Measurements from ENCODE around the gene ETHE1. TPM values are rescaled to one million over a fixed set of nuclear protein-coding genes. Genes with fewer than 3 reads are reported as not detected.

Gene ETHE1
- total and polyA plus RNA-seq, 4 donors = 30.4 to 45.1 (median 34.5) TPM

DNA sequence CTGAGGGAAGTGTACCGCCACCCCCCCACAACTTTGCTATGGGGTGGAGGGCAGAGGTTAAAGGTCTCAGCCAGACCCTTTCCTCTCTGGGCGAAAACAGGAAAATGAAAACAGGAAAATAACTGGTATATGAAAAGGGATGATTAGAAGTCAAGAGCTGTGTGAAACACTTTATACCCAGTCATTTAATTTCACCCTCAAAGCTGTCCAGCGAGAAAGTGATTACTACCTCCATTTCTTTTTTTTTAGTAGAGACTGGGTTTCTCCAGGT, 21.9 kb downstream of the ETHE1 start:
- H3K27ac ChIP-seq (ENCODE audit: low read depth in 1 of 2, low read length in 2 of 2) = peak overlapping the region; percentile 14 to 91
- no peak overlapping the region for H3K4me3 ChIP-seq (ENCODE audit: low read depth in 1 of 3, low read length in 3 of 3)
- no peak overlapping the region for H3K9ac ChIP-seq (ENCODE audit: low read depth in 1 of 2, low read length in 2 of 2)
- H3K4me1 ChIP-seq (ENCODE audit: control insufficient read depth in 4 of 4, insufficient read depth in 4 of 4, low read length in 3 of 4) = peaks cover 6 to 32% (median 16%) of the 10 kb centered on the region in 4 donors
- 79% methylated on average over 3 of the region's 3 CpGs for WGBS
- H3K27me3 ChIP-seq (ENCODE audit: control insufficient read depth in 4 of 4, insufficient read depth in 4 of 4, low read length in 3 of 4) = no peaks in the 10 kb centered on the region
- no peak for DNase-seq (ENCODE audit: low spot score)
- TF ChIP-seq HNF4G (IDR thresholded peaks at IDR 0.05) (no peak), REST (IDR thresholded peaks at IDR 0.05) (no peak), RAD21 (IDR thresholded peaks at IDR 0.05) (no peak), TAF1 (conservative IDR thresholded peaks at IDR 0.05) (no peak)
- TF ChIP-seq, protein P1, sequence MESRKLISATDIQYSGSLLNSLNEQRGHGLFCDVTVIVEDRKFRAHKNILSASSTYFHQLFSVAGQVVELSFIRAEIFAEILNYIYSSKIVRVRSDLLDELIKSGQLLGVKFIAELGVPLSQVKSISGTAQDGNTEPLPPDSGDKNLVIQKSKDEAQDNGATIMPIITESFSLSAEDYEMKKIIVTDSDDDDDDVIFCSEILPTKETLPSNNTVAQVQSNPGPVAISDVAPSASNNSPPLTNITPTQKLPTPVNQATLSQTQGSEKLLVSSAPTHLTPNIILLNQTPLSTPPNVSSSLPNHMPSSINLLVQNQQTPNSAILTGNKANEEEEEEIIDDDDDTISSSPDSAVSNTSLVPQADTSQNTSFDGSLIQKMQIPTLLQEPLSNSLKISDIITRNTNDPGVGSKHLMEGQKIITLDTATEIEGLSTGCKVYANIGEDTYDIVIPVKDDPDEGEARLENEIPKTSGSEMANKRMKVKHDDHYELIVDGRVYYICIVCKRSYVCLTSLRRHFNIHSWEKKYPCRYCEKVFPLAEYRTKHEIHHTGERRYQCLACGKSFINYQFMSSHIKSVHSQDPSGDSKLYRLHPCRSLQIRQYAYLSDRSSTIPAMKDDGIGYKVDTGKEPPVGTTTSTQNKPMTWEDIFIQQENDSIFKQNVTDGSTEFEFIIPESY (IDR thresholded peaks at IDR 0.05) = no peak
- TF ChIP-seq, protein P2, sequence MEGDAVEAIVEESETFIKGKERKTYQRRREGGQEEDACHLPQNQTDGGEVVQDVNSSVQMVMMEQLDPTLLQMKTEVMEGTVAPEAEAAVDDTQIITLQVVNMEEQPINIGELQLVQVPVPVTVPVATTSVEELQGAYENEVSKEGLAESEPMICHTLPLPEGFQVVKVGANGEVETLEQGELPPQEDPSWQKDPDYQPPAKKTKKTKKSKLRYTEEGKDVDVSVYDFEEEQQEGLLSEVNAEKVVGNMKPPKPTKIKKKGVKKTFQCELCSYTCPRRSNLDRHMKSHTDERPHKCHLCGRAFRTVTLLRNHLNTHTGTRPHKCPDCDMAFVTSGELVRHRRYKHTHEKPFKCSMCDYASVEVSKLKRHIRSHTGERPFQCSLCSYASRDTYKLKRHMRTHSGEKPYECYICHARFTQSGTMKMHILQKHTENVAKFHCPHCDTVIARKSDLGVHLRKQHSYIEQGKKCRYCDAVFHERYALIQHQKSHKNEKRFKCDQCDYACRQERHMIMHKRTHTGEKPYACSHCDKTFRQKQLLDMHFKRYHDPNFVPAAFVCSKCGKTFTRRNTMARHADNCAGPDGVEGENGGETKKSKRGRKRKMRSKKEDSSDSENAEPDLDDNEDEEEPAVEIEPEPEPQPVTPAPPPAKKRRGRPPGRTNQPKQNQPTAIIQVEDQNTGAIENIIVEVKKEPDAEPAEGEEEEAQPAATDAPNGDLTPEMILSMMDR (IDR thresholded peaks at IDR 0.05; ENCODE audit: low read depth, low read length, missing input control) = no peak
- H3K9me3 ChIP-seq (ENCODE audit: control insufficient read depth in 4 of 4, low read length in 3 of 4) = no peaks in the 10 kb centered on the region
- H3K36me3 ChIP-seq (ENCODE audit: control insufficient read depth in 4 of 4, insufficient read depth in 3 of 4, low read depth in 1 of 4, low read length in 3 of 4) = peaks cover 0 to 14% (median 9%) of the 10 kb centered on the region in 4 donors

- WGBS = 5% methylated on average over 42 of the region's 42 CpGs
- Histone ChIP-seq H3K27ac (ENCODE audit: low read depth in 1 of 2, low read length in 2 of 2) (peak within 1 kb of the TSS; percentile 91 to 95), H3K9me3 (ENCODE audit: control insufficient read depth in 4 of 4, low read length in 3 of 4) (no peaks in the 10 kb centered on the region), H3K36me3 (ENCODE audit: control insufficient read depth in 4 of 4, insufficient read depth in 3 of 4, low read depth in 1 of 4, low read length in 3 of 4) (peaks cover 0 to 11% (median 5%) of the 10 kb centered on the region in 4 donors), H3K4me3 (ENCODE audit: low read depth in 1 of 3, low read length in 3 of 3) (peak within 1 kb of the TSS; percentile 73 to 93 (median 80)), H3K9ac (ENCODE audit: low read depth in 1 of 2, low read length in 2 of 2) (peak within 1 kb of the TSS; percentile 74 to 77), H3K4me1 (ENCODE audit: control insufficient read depth in 4 of 4, insufficient read depth in 4 of 4, low read length in 3 of 4) (peaks cover 7 to 36% (median 18%) of the 10 kb centered on the region in 4 donors), H3K27me3 (ENCODE audit: control insufficient read depth in 4 of 4, insufficient read depth in 4 of 4, low read length in 3 of 4) (no peaks in the 10 kb centered on the region)
- no peak for DNase-seq (ENCODE audit: low spot score)
- TF ChIP-seq RXRA (IDR thresholded peaks at IDR 0.05) (no peak), GABPA (IDR thresholded peaks at IDR 0.05 in 1 of 2, conservative IDR thresholded peaks at IDR 0.05 in 1 of 2) (no peak), FOXA1 (IDR thresholded peaks at IDR 0.05) (no peak), HNF4A (conservative IDR thresholded peaks at IDR 0.05) (no peak), REST (IDR thresholded peaks at IDR 0.05) (no peak)
- TF ChIP-seq, protein P2 (IDR thresholded peaks at IDR 0.05; ENCODE audit: low read depth, low read length, missing input control) = no peak
These were observed 22.4 kb downstream of the ETHE1 start, which contains the start of gene PHLDB3 for GRCh38 chr19:43504426-43505185. Gene PHLDB3 (minus strand): TSS chr19:43504746. CDS start chr19:43504118, 628 bp downstream.

Measured in liver (tissue), 9 donors.